ENCODE measurements around the gene GRB14.
A peak's percentile ranks its signal among the peaks of the same experiment; 100 is the strongest.
"Not testable (repeated sequence)": the region's sequence is repeated elsewhere in the genome, so short reads cannot be mapped to it uniquely, and the experiment has no call there.

GRB14 gene

DNA sequence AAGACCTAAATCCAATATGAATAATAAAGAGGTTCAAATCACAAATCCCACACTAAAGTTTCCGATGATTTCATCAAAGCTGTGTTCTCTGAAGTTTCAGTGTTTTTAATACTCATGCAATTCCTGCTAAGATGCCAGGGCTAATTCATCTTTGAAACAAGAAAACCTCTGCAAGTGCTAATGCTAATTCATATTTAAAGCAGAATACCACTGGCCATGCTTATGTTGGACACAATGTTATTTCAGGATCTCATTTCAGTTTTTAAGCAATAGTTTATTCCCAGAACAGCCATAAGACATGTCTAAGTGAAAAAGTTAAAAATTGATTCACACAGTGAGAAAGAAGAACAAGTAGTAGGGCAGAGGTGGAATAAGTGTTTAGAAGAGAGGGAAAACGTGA, 62.8 kb downstream of the GRB14 start:
- DNase-seq (ENCODE audit: low spot score), result no peak

DNA sequence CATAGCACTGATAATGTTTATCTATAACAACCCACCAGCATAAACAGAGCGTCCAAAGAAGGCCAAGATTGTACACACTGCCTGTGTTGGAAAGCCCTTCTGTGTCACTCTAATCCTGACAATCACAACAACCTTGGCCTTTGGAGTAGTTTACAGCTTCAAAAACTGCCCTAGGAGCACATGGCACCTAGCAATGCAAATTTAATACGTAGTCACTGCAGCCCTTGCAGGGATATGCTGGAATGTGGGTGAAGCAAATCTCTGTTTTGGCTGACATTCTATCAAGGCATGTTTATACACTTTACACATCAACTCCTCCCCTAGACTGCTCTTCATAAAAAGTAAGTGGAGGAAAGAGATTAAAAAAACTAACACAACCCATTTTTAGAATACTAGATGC, 66.8 kb downstream of the GRB14 start:
- peak; percentile 12 for DNase-seq (ENCODE audit: low spot score)

DNA sequence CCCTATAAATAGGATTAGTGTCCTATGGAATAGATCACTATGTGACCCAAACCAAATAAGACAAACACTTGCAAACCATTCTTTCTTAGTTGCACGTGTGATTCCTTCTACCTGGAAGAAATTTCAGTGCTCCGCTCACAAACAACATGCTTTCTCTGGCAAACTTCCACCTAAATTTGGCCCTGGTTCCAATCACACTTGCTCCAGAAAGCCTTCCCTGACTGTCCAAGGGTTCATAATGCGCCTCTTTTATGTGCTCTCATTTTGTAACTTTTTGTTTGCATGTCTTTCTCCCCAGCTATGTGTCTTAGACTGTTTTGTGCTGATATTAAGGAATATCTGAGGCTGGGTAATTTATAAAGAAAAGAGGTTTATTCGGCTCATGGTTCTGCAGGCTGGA, 69.8 kb downstream of the GRB14 start:
- DNase-seq (ENCODE audit: low spot score), result no peak

DNA sequence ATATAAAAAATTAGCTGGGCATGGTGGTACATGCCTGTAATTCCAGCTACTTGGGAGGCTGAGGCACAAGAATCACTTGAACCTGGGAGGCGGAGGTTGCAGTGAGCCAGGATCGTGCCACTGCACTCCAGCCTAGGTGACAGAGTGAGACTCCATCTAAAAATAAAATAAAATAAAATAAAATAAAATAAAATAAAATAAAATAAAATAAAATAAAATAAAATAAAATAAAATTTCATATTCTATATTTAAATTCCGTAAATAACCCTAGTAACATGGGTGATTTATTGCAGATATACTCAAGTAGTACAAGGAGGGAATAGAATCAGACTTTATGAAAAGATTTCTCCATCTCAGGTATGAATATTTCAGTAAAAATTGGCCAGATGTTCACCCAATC, 71.6 kb downstream of the GRB14 start:
- not testable (repeated sequence) for DNase-seq (ENCODE audit: low spot score)

DNA sequence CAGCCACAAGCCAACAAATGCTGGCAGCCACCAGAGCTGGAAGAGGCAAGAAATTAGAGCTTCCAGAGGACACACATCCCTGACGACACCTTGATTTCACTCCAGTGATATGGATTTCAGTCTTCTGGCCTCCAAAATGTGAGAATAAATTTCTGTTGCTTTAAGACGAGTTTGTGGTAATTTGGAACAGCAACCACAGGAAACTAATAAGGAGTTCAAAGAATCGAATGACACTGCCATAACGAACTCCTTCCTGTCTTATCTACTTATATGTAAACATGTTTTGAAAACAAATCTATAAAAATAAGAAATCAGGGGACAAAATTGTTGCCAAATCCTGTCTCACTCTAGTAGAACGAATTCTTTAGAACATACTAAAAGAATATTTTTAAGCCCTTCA, 75.8 kb downstream of the GRB14 start:
- DNase-seq (ENCODE audit: low spot score), result no peak

DNA sequence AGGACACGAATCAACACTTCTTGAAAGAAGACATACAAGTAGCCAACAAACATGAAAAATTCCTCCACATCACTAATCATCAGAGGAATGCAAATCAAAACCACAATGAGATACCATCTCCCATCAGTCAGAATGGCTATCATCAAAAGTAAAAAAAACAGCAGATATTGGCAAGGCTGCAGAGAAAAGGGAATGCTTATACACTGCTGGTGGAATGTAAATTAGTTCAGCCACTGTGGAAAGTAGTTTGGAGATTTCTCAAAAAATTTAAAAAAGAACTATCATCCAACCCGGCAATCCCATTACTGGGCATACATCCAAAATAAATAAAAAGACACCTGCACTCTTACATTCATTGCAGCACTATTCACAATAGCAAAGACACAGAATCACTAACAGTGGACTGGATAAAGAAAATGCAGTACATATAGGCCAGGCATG, 78.7 kb downstream of the GRB14 start:
- DNase-seq (ENCODE audit: low spot score), result no peak

DNA sequence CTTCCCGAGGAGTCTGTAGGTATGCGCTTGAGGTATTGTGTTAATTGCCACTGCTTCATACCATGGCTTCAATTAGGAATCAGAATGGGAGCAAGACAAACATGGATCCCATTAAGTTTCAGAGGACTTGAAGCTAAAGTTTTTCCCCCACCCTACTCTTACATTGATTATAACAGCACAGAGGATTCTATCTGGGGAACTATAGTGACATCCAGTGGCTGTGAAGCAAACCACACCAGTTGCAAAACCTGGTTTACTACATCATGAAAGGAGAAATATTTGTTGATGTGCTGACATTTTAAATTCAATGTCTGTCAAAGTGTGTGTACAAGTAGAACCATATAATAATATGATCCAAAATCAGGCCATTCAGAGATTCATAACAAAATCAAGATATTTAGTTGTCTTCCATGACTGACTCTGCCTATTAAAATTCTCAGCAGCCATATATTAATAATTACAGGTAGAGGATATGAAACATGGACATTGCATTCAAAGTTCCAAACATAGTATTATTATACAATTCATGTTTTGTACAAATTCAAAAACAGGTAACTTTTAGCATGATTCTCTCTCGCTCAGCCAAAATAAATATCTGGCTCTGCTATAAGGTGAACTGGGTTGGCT, 82.9 kb downstream of the GRB14 start:
- DNase-seq (ENCODE audit: low spot score), result peak; percentile 57

DNA sequence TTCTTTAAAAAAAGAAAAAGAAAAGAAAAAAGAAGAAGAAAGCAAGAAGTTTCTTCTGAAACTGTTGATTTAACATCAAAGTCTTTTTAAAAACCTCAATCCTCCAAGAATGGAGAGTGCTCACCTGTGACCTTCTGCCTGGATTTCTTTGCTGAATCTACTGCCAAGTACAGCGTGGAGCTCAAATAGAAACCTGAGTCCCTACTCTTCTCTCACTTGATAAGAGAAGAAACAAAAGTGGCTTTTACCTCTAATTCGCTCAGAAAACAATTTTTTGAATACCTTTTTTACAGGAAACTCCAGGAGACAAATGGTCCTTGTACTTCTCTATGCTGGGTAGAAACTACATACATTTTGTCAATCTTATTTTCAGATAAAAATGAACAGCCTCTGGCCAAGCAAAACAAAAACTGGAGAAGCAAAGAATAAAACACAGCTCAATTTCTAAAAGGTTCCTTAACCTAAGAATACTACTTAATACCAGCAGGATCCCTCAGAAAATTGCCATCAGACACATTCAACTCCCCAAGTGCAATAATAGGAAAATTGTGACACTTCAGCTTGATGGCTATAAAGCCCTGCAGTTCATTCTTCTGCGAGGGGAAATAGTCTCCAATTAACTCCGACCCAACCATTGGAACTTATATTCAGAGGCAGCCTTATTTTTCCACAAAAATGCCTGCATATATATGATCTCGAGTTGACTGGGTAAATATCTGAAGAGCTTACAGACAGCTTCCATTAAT, 85.8 kb downstream of the GRB14 start:
- DNase-seq (ENCODE audit: low spot score), result peak; percentile 11

DNA sequence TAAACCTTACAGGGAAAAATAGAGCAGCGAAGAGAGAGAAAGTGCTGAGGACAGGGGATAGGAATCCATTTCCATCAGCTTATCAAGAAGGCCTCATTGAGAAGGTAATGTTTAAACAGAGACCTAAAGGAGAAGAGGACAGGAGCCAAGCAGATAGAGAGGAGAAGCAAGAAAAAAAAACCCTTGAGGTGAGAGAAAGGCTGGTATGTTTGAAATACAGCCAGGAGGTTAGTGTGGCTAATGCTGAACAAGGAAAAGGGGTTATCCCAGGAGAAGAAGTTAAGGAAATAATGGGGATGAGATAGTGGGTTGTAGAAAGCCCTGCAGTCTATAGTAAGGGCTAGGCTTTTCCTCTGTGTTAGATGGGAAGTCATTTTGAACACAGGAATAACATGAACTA, 90.8 kb downstream of the GRB14 start:
- no peak for DNase-seq (ENCODE audit: low spot score)

DNA sequence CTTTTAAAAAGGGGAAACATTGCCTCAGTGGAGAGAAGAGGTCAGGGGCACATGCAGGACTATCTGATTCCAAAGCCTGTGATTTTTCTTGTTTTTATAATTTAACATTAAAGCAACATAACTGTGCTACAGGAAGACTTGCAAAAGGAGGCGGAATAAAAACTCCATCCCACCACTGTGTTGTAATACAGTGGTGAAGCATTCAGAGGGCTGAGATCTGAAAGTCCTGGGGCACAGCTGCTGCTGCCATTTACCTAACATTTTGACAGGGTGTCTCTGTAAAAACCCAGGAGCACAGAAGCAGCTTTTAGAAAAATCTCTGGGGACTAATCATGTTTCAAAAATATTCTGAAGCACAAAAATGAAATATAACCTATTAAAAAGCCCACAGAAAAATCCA, 97.6 kb downstream of the GRB14 start:
- no peak for DNase-seq (ENCODE audit: low spot score)

DNA sequence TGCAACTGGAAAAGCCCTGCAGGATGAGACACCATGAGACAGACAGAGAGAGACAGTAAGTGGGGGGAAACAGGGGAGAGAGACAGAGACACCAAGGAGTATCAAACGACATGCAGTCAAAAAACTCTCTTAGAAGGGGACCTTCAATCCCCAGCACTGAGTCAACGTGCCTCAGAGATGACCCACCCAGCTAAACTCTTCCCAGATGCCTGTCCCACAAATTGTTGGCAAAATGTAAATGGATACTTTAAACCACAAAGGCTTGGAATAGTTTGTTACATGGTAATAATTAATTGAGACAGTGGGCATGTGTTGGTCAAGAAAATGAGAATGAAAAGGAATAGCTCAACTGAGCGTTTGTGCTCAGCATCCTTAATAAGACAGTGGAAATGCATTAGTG, 98.3 kb downstream of the GRB14 start:
- no peak for DNase-seq (ENCODE audit: low spot score)

DNA sequence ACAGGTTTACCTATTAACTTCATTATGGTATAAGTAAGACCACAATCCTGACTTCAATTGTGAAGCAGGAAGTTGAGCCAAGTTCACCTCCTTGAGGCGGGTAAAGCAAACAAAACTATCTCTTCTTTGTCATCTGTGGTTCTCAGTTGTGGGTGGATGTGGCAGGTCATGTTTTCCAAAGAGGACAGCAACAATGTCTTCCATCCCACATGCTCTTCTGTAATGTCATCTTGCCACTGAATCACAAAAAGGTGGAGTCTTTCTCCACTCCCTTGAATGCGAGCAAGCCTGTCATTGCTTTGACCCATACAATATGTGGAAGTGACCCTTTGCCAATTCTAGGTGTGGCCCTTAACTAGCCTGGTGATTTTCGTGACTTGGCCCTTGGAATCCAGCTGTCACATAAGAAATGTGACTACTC, 98.7 kb downstream of the GRB14 start:
- no peak for DNase-seq (ENCODE audit: low spot score)

DNA sequence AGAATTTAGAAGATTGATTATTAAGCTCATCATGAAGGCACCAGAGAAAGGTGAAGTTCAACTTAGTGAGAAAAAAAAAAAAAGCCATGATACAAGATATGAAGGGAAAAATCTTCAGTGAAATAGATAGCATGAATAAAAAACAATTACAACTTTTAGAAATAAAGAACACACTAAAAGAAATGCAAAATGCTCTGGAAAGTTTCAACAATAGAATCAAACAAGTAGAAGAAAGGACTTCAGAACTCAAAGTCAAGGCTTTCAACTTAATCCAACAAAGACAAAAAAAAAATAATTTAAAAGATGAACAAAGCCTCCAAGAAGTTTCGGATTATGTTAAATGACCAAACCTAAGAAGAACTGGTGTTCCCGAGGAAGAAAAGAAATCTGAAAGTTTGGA, 105.5 kb downstream of the GRB14 start:
- no peak for DNase-seq (ENCODE audit: low spot score)

DNA sequence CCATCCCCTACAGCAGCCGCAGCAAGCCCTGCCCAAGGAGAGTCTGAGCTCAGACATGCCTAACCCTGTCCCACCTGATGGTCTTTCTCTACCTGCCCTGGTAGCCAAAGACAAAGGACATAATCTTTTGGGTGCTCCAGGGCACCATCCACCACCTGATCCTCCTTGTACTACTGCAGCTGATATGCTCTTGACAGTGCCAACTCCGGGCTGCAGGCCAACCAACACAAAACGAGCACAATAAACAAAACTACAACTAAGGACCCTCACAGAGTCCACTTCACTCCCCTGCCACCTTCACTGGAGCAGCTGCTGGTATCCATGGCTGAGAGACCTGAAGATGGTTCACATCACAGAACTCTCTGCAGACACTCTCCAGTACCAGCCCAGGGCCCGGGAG, 106.3 kb downstream of the GRB14 start:
- no peak for DNase-seq (ENCODE audit: low spot score)

DNA sequence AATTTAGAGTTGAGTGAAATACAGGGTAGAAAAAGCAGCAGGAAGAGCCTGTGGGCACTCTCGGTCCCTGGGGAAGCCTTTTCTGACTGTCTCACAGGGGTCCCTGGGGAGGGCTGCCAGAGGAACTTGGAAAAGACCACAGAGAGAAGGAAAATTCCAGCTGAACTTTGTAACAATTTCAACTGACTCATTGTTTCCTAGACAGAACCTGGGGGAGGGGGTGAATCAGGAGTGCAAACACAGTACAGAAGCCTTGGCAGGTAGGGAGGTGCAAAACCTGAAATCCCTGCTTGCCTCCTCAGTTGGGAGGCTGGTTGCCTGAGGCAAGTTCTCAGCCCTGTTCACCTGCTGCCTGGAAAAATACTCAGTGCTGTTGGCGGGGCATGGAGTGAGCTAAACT, 106.8 kb downstream of the GRB14 start:
- DNase-seq (ENCODE audit: low spot score), result peak; percentile 10

DNA sequence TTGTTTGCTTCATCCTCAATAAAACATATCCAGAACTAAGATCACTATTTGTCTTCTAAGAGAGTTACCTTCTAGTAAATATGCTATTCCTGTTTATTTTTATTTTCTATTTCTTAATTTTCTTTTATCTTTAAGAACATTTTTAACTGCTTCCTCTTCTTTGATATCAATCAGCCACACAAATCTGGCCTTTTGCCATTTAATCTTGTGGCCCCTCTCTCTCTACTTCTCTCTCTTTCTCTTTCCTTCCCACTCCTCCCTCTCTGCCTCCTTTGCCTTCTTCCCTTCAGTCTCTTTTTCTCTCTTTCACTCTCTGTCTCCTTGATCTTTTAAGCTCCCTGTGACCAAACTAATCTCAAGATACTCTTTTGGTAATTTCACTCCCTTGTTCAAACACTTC, 108.4 kb downstream of the GRB14 start:
- no peak for DNase-seq (ENCODE audit: low spot score)

DNA sequence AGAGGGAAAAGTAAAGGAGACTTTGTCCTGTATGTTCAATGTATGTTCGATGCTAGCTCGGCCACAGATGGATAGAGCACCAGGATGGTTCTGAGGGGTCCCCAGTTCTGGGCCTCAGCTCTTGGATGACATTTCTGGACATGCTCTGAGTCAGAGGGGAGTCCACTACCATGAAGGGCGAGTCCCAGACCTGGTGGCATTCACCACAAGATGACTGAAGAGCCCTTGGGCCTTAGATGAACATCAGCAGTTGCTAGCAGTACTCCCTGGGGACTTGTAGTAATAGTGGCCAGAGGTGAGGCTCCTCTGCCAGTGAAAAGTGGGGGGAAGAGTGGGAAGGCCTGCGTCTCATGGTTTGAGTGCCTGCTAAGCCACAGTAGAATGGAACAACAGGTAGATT, 109.5 kb downstream of the GRB14 start:
- DNase-seq (ENCODE audit: low spot score), result no peak

DNA sequence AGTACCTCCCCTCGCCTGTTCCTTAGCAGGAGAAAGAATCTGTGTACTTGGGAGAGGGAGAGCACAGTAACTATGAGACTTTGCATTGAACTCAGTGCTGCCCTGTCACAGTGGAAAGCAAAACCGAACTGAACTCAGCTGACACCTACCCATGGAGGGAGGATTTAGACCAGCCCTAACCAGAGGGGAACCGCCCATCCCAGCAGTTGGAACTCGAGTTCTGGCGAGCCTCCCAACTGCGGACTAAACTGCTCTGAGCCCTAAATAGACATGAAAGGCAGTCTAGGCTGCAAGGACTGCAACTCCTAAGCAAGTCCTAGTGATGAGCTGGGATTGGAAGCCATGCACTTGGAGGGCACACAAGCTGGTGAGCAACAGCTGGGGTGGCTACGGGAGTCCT, 110.4 kb downstream of the GRB14 start:
- no peak for DNase-seq (ENCODE audit: low spot score)

DNA sequence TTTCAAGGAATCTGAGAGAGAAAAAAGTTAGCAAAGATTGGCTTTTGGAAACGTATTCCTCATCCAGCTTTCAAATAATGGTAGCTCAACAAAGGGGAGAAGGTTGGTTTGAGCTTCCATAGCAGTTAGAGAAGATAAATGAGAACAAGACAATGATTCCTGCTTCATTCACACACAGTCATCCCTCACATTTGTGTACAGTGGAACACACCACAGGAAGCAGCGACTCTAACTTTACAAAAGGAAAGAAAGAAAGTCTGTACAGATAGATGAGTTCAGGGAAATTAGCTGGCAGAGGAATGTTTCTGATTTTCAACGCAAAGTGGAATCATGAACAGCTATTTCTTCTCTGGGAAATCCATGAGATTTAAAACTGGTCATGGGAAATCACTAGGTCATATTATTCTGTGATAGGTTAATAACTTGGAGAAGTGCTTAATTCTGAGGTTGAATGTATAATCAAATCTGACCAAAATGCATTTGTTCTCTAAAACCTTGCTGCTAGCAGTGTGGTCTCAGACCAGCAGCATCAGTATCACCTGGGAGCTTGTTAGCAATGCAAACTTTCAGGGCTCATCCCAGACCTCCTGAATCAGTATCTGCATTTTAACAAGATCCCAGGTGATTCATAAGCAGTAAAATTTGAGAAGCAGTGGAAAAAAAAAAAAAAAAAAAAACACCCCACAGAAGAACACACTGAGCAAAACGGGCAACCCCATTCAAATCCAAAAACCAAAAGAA, 112.0 kb downstream of the GRB14 start:
- DNase-seq (ENCODE audit: low spot score), result no peak

DNA sequence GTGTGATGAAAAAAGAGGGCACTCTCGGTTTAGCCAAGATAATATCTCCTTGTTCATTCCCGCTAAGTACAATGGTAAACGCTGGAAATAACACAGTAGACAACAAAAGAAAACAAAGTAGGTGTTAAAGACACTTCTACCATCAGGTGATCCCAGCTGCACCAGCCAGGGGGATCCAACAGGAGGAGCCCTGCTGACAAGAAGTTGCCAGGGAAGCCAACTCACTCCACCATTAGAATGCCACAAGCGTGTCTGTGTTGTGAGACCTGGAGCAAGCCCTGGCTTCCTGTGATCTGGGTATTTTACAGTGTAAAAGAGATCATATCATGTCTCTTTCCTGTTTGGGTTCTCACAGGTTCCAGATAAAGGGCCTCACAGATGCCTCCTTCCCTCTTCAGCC, 117.0 kb downstream of the GRB14 start:
- DNase-seq (ENCODE audit: low spot score), result peak; percentile 4

DNA sequence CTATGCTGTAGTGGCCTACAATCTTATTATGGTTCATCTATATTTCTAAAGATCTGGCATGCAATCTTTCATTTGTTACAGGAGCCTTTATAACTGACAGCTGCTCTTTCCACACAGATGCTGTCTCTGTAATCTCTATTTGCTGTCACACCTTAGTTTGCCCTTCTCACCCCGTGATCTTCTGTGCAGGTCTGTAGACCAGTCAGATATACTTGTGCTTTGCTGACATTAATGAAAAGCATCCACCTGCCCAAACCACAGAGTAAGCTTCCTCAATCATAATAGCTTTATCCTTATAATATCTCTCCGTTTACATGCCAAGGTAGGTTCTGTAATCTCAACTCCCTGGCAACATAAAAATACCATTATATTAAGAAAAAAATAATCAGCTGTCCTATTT, 122.4 kb downstream of the GRB14 start:
- no peak for DNase-seq (ENCODE audit: low spot score)

DNA sequence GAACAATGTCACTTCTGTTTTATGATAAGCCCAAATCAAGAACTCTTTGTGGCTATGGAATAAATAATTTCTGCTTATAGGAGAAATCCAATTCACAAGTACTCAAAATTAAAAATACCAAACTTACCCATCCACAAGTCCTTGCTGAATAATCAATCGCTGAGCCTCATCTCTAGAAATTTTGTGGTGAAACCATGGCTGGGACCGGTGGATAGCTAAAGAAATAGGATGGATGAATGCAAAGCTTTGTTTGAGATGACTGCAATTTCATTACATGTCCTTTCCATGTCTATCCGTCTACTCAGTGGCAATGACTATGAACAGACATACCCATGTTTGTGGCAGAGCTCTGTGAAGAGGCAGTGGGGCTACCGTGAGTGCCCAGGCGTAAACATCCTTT, 124.4 kb downstream of the GRB14 start:
- no peak for DNase-seq (ENCODE audit: low spot score)

DNA sequence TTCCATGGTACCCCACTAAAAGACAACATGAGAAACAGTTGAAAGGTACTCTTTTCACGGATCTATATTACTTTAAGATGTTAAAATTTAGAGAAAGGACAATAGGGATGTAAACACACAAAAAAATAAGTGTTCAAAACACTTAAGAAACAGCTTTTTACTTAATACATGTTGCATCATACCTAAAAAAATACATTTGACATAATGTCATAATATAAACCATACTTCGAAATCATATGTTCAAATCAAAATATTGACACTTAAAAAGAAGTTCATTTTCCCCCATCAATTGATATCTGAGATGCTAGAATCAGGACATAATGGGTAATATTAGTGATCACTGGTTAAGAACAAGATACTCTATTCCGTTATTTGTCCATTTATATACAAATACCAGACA, 124.9 kb downstream of the GRB14 start:
- DNase-seq (ENCODE audit: low spot score), result no peak

Data from HuH-7 (cell line).